MG63 (cell line): ENCODE data around the gene CCT7. TPM values are rescaled to one million over a fixed set of nuclear protein-coding genes. Genes with fewer than 3 reads are reported as not detected.
"Not testable (repeated sequence)": the region's sequence is repeated elsewhere in the genome, so short reads cannot be mapped to it uniquely, and the experiment has no call there.

Experiments used
- DNase-seq: peaks from one replicate; pipeline ENCODE4 v3.0.0-alpha.2; 2020
- H3K27me3 ChIP-seq: fragments of 250-450 bp; sonication (Bioruptor Pico); 2 replicates; pipeline ENCODE4 v1.5.1; 2020; ENCODE audit warnings: mild to moderate bottlenecking, moderate library complexity
- H3K36me3 ChIP-seq: fragments of 250-450 bp; sonication (Bioruptor Pico); 2 replicates; pipeline ENCODE4 v1.5.1; 2020; ENCODE audit warnings: mild to moderate bottlenecking, moderate library complexity
- H3K4me3 ChIP-seq: fragments of 250-450 bp; sonication (Bioruptor Pico); 2 replicates; pipeline ENCODE4 v1.5.1; 2020; ENCODE audit warnings: mild to moderate bottlenecking, moderate library complexity
- H3K9me3 ChIP-seq: fragments of 250-450 bp; sonication (Bioruptor Pico); 2 replicates; pipeline ENCODE4 v1.5.1; 2020; ENCODE audit warnings: mild to moderate bottlenecking, moderate library complexity
- total RNA-seq: library from RNA; depleted of rRNA; stranded (reverse); fragments of >200 nt; shearing (Covaris generic); gene quantifications from 2 replicates; pipeline ENCODE4 v1.2.3, GENCODE V29; 2014; ENCODE audit warnings: low replicate concordance

CCT7 gene
- total RNA-seq, 1 experiment from 2014 or later, result 891 TPM

DNA sequence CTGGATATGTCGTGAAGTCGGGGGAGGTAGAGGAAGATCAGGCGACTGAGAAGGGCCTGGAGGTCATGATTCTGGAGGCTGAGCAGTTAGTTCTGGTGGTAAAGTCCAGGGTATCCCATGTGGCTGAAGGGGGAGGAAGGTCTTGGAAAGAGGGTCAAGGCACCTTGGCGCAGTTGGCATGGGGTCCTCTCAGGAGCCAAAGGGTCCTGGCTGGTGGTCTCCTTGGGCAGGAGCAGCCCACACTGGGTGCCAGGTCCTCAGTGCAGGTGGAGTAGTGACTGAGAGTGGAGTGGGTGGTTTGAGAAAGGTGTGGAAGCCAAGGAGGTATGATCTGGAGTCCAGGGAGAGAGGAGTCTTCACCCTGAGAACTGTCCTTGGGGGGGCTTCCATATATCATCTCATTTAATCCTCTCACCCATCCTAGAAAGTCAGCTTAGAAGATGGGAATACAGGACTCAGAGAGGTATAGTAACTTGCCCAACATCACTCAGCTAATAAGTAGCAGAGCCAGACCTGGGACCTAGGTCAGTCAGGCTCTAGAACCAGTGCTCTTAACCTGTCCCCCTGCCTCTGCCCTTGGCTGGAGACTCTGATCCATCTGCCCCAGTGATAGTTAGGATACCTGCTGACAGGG lies 25.7 kb downstream of the CCT7 start:
- no peaks in the 10 kb centered on the region for H3K36me3 ChIP-seq
- no peak overlapping the region for H3K4me3 ChIP-seq
- no peaks in the 10 kb centered on the region for H3K27me3 ChIP-seq
- DNase-seq, result no peak
- H3K9me3 ChIP-seq, result no peaks in the 10 kb centered on the region

GRCh38 chr2:73260338-73260984 lies 26.4 kb downstream of the CCT7 start:
- H3K27me3 ChIP-seq, result no peaks in the 10 kb centered on the region
- H3K36me3 ChIP-seq, result no peaks in the 10 kb centered on the region
- no peaks in the 10 kb centered on the region for H3K9me3 ChIP-seq
- DNase-seq, result peak; percentile 28
- no peak overlapping the region for H3K4me3 ChIP-seq

DNA sequence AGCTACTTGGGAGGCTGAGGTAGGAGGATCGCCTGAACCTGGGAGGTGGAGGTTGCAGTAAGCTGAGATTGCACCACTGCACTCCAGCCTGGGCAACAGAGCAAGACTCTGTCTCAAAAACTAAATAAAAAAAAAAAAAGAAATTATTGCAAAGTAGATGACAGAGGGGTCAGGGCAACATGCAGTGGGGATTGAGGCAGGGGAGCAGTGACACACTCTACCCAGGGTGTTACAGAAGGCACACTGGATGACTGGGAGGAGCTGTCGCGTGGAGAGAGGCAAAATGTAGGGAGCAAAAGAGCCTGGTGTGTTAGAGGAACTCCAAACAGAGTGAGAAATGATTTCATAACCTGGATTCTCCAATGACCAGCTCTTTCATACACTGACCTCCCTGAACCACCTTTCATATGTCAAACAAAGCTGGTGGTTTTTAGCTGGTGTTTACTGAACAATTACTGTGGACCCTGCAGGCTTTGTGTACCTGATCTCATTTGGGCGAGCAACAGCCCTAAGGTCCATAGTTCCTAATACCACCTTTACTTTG lies 28.1 kb downstream of the CCT7 start:
- Histone ChIP-seq H3K27me3 (no peaks in the 10 kb centered on the region), H3K9me3 (no peaks in the 10 kb centered on the region)
- no peak for DNase-seq

DNA sequence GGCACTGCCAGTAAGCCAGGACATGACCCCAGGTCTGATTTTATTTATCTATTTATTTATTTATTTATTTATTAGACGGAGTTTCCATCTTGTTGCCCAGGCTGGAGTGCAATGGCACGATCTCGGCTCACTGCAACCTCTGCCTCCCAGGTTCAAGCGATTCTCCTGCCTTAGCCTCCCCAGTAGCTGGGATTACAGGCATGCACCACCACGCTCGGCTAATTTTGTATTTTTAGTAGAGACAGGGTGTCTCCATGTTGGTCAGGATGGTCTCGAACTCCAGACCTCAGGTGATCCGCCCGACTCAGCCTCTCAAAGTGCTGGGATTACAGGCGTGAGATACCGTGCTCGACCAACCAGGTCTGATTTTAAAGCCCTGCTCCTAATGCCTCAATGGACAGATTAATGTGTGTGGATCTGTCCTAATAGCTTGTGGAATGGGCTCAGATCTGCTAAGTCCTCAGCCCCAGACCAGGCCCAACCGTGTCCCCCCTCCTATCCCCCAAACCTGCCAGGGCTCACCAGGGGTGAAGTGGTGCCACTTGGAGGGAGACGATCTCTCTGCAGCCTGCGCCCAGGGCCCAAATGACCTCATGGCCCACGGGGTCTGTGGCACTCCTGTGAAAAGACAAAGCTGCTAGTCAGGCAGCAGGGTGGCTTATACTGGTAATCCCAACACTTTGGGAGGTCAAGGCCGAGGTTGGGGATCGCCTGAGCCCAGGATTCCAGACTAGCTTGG lies 28.8 kb downstream of the CCT7 start:
- H3K9me3 ChIP-seq, DNase-seq: not testable (repeated sequence)

More for the DNA sequence above, 28.1 kb downstream of the CCT7 start:
- no peak overlapping the region for H3K4me3 ChIP-seq
- no peaks in the 10 kb centered on the region for H3K36me3 ChIP-seq

GRCh38 chr2:73263540-73264331 lies 29.6 kb downstream of the CCT7 start:
- H3K27me3 ChIP-seq, result no peaks in the 10 kb centered on the region
- DNase-seq, result no peak
- no peak overlapping the region for H3K4me3 ChIP-seq
- no peaks in the 10 kb centered on the region for H3K9me3 ChIP-seq
- no peaks in the 10 kb centered on the region for H3K36me3 ChIP-seq

More for the DNA sequence above, 28.8 kb downstream of the CCT7 start:
- not testable (repeated sequence) for H3K36me3 ChIP-seq, H3K27me3 ChIP-seq, H3K4me3 ChIP-seq

DNA sequence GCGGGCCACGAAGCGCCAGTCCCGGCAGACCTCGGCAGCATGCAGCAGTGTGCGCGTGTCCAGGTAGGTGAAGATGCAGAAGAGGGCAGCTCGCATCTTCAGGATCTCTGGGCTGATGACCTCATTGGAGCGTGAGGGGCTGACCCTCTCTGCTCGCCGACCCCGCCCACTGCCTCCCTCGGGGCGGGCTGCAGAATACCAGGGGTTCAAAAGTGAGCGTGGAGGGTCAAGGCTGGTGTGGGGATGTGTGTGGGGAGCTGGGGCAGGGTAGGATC lies 30.2 kb downstream of the CCT7 start:
- Histone ChIP-seq H3K4me3 (no peak overlapping the region), H3K36me3 (no peaks in the 10 kb centered on the region), H3K9me3 (no peaks in the 10 kb centered on the region), H3K27me3 (no peaks in the 10 kb centered on the region)
- no peak for DNase-seq

- Histone ChIP-seq H3K36me3 (no peaks in the 10 kb centered on the region), H3K27me3 (no peaks in the 10 kb centered on the region), H3K9me3 (no peaks in the 10 kb centered on the region), H3K4me3 (no peak overlapping the region)
- DNase-seq, result no peak
These were observed 30.7 kb downstream of the CCT7 start for GRCh38 chr2:73264783-73265182.

GRCh38 chr2:73265298-73266060 lies 31.4 kb downstream of the CCT7 start:
- Histone ChIP-seq H3K27me3 (no peaks in the 10 kb centered on the region), H3K36me3 (no peaks in the 10 kb centered on the region), H3K4me3 (no peak overlapping the region), H3K9me3 (no peaks in the 10 kb centered on the region)
- DNase-seq, result no peak

GRCh38 chr2:73266061-73266901 lies 32.2 kb downstream of the CCT7 start:
- Histone ChIP-seq H3K4me3 (no peak overlapping the region), H3K36me3 (no peaks in the 10 kb centered on the region), H3K27me3 (no peaks in the 10 kb centered on the region), H3K9me3 (no peaks in the 10 kb centered on the region)
- DNase-seq, result no peak

GRCh38 chr2:73267008-73267407 lies 32.9 kb downstream of the CCT7 start:
- DNase-seq, result no peak
- no peak overlapping the region for H3K4me3 ChIP-seq
- H3K9me3 ChIP-seq, result no peaks in the 10 kb centered on the region
- no peaks in the 10 kb centered on the region for H3K36me3 ChIP-seq
- no peaks in the 10 kb centered on the region for H3K27me3 ChIP-seq

DNA sequence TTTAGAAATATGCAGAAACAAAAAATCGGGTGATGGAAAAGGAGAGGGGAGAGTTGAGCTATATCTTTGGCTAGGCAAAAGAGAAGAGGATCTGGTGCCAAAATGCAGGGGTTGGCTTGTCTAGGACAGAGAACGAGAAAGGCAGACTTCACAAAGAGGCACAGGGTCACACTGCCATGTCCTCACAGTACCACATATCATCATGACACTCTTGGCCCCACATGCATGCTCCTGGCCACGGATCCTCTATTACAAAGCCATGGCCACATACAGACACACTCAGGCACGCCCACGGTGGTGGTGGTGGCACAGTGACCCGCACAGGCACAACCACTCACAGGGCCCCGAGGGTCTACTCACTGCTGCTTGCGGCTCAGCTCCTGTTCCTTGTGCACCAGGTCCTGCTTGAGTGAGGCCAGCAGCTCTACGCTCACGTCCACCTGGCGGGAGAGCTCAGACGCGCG lies 34.3 kb downstream of the CCT7 start:
- Histone ChIP-seq H3K27me3 (no peaks in the 10 kb centered on the region), H3K9me3 (no peaks in the 10 kb centered on the region), H3K4me3 (no peak overlapping the region), H3K36me3 (no peaks in the 10 kb centered on the region)
- DNase-seq, result no peak

DNA sequence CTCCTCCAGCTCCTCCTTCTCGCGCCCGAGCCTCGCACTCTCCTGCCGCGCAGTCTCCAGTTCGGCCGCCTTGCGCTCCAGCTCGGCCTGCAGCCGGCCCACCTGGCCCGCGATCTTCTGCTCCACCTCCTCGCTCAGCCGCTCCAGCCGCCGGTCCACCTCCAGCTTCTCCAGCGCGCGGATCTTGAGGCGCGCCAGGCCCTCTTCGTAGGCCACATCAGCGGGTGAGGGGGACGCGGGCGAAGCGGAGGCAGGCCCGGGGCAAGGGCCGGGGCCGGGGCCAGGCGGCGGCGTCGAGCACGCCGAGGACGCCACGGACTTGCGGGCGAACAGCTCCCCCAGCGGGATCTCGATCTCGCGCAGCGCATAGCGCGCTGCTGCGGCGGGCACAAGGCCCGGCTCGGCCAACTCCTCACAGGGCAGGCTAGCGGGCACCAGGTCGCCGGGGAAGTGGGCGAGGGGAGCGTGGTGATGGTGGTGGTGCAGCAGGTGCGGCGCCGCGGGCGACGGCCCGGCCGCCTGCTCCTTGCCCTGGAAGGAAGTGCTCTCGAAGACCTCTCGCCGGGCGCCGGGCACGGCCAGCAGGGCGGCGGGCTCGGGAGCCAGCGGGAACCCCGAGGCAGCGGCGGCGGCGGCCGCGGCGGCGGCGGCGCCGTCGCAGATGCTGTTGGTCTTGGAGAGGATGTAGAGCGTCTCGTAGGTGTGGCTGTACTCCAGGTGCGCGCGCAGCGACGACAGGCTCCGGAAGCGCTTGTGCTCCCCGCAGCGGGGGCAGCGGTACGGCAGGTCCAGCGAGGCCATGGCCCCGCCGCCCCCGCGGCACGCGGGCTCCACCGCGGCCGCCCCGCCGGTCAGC lies 35.0 kb downstream of the CCT7 start:
- H3K4me3 ChIP-seq, result no peak overlapping the region
- no peaks in the 10 kb centered on the region for H3K27me3 ChIP-seq
- no peaks in the 10 kb centered on the region for H3K9me3 ChIP-seq
- no peak for DNase-seq
- H3K36me3 ChIP-seq, result no peaks in the 10 kb centered on the region

DNA sequence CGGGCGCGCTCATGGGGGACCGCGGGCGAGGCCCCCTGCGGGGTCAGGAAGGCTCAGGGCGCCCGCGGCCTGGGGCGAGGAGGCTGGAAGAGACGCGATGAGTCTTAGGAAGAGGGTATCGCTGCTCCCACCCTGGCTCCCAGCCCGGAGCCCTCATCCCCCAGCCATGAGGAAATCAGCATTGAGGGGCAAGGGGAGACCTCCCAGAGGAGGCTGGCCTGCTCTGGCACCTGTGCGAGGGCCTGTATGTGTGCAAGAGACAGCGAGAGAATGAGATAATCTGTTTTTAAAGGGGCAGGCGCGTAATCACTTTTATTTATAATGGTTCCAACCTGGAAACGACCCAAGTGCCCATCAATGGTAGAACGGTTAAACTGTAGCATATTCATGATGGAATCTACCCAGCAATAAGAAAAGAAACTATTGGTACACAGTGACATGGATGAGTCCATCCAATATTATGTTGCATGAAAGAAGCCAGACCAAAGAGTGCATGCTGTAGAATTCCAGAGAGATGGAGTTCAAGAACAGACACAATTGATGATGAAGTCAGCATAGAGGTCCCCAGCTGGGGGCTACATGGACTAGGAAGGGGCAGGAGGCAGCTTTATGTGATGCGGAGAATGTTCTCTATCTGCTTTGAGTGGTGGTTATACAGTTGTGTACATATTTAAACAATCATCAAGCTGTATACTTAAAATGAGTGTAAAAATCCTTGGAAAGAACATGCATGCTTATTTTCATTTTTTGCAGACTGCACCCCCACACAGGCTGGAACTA lies 35.8 kb downstream of the CCT7 start:
- no peaks in the 10 kb centered on the region for H3K9me3 ChIP-seq
- H3K4me3 ChIP-seq, result no peak overlapping the region
- H3K27me3 ChIP-seq, result no peaks in the 10 kb centered on the region
- DNase-seq, result no peak
- no peaks in the 10 kb centered on the region for H3K36me3 ChIP-seq

DNA sequence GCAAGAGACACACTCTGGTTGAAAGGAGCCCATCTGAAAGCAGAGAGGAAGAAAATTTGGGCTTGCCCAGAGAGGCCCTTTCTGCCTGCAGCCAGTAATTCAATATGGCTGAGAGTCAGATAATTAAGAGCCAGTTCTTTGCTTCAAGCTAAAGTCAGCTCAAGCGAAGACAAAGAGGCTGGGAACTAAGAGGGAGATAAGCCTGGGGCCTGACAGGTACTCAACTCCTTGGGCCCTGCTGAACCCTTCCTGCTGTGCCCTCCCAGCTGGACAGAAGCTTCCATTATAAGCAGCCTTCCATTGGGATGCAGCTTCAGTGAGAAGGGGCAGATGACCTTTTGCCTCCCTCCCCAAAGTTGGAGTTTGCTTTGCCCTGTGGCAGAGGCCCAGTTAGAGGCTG lies 38.2 kb downstream of the CCT7 start:
- Histone ChIP-seq H3K9me3 (no peaks in the 10 kb centered on the region), H3K4me3 (no peak overlapping the region), H3K36me3 (no peaks in the 10 kb centered on the region), H3K27me3 (no peaks in the 10 kb centered on the region)
- DNase-seq, result no peak
